Chondrocyte (in vitro differentiated cells): ENCODE results near the gene SAMHD1. TPM values are rescaled to one million over a fixed set of nuclear protein-coding genes. Genes with fewer than 3 reads are reported as not detected.
"Not testable (repeated sequence)": the region's sequence is repeated elsewhere in the genome, so short reads cannot be mapped to it uniquely, and the experiment has no call there.

Experiments used
- DNase-seq: peaks from one replicate; pipeline ENCODE4 v3.0.0; 2021; ENCODE audit warnings: mixed read lengths, low spot score
- H3K27ac Mint-ChIP-seq: one replicate; pipeline ENCODE4 v1.8.0; 2021; ENCODE audit warnings: mild to moderate bottlenecking, moderate library complexity, mixed read lengths; ENCODE audit not compliant: unreplicated experiment
- H3K27me3 Mint-ChIP-seq: 2 replicates; pipeline ENCODE4 v1.8.0; 2021; ENCODE audit warnings: low read depth, mixed read lengths
- H3K36me3 Mint-ChIP-seq: 2 replicates; pipeline ENCODE4 v1.8.0; 2021; ENCODE audit warnings: low read depth, mixed read lengths
- H3K4me1 Mint-ChIP-seq: 2 replicates; pipeline ENCODE4 v1.8.0; 2021; ENCODE audit warnings: low read depth, mild to moderate bottlenecking, mixed read lengths
- H3K4me3 Mint-ChIP-seq: one replicate; pipeline ENCODE4 v1.8.0; 2021; ENCODE audit warnings: mild to moderate bottlenecking, moderate library complexity, mixed read lengths; ENCODE audit not compliant: unreplicated experiment
- H3K9me3 Mint-ChIP-seq: 2 replicates; pipeline ENCODE4 v1.8.0; 2021; ENCODE audit warnings: low read depth, mixed read lengths
- total RNA-seq: library from RNA; stranded (reverse); gene quantifications from 3 replicates; pipeline ENCODE4 v1.2.1, GENCODE V29; 2021
- TF ChIP-seq, protein P1 (sequence below): fragments of 200-600 bp; sonication (generic); IDR thresholded peaks from 2 replicates; pipeline ENCODE4 v1.5.0; 2021; ENCODE audit warnings: antibody characterized with exemption, mild to moderate bottlenecking, moderate library complexity

The SAMHD1 gene
- total RNA-seq, 1 donor from 2014 or later = 17.3 TPM

DNA sequence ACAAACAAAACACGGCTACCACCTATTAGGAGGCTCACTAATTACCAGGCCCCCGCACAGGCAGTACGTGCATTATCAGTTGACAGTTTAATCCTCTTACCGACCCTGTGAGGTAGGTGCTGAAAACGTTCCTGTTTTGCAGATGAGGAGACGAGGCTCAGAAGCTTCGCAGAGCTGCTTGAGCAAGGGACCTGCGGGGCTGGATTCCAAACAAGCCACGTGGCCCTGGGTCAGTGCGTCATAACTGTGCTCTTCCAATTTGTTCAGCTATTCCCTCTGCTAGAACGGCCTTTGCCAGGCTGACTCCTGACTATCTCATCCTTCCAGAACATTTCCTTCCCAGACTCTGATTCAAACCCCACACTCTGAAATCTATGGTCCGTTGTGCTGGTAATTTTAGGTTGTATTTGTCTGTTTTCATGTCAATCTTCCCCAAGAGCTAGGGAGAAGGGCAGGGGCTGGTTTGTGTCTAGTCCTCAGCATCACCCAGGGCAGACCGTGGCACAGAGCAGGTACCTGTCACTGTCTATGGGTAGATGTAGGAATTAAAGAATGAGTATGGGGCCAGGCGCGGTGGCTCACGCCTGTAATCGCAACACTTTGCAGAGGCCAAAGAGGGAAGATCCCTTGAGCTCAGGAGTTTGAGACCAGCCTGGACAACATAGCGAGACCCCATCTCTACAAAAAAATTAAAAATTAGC is 104.3 kb downstream of the SAMHD1 start:
- TF ChIP-seq, protein P1, sequence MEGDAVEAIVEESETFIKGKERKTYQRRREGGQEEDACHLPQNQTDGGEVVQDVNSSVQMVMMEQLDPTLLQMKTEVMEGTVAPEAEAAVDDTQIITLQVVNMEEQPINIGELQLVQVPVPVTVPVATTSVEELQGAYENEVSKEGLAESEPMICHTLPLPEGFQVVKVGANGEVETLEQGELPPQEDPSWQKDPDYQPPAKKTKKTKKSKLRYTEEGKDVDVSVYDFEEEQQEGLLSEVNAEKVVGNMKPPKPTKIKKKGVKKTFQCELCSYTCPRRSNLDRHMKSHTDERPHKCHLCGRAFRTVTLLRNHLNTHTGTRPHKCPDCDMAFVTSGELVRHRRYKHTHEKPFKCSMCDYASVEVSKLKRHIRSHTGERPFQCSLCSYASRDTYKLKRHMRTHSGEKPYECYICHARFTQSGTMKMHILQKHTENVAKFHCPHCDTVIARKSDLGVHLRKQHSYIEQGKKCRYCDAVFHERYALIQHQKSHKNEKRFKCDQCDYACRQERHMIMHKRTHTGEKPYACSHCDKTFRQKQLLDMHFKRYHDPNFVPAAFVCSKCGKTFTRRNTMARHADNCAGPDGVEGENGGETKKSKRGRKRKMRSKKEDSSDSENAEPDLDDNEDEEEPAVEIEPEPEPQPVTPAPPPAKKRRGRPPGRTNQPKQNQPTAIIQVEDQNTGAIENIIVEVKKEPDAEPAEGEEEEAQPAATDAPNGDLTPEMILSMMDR = no peak
- DNase-seq = no peak
- H3K27ac Mint-ChIP-seq = peak overlapping the region; percentile 98
- peaks cover 65% of the 10 kb centered on the region for H3K4me1 Mint-ChIP-seq
- peaks cover 5% of the 10 kb centered on the region for H3K36me3 Mint-ChIP-seq
- H3K4me3 Mint-ChIP-seq = no peak overlapping the region
- peaks cover 4% of the 10 kb centered on the region for H3K9me3 Mint-ChIP-seq
- H3K27me3 Mint-ChIP-seq = no peaks in the 10 kb centered on the region

DNA sequence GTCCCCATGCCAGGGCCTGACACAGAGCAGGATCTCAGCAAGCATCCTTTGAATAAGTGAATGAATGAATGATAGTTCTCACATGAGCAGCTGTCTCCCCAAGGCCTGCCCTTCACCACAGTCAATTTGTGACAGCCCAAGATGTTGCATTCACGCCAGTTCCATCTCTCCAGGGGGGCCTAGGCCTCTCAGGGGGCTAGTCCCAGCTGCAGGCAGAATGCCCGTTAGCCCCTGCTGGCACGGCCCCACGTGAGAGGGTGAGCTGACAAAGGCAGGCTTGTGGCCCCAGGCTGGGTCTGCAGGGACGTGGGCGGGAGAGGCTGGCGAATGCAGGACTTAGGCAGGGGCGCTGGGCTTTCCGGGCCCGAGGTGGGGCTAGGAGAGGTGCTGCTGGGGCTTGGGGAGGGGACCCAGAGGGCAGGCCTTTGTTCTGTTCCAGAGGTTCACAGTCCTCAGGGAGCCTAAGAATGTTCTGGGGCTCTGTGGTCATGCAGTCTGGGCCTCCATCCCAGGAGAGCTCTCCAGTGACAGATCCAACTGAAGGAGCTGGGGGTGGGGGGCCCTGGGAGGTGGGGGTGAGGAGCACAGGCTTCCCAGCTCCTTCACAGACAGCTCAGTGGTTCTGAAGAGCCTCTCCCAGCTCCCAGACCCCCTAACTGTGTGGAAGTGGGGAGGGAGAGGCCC is 106.1 kb downstream of the SAMHD1 start:
- DNase-seq = no peak
- no peaks in the 10 kb centered on the region for H3K9me3 Mint-ChIP-seq
- TF ChIP-seq, protein P1 = no peak
- peak overlapping the region; percentile 85 for H3K27ac Mint-ChIP-seq
- peaks cover 61% of the 10 kb centered on the region for H3K4me1 Mint-ChIP-seq
- no peaks in the 10 kb centered on the region for H3K36me3 Mint-ChIP-seq
- no peak overlapping the region for H3K4me3 Mint-ChIP-seq
- no peaks in the 10 kb centered on the region for H3K27me3 Mint-ChIP-seq

DNA sequence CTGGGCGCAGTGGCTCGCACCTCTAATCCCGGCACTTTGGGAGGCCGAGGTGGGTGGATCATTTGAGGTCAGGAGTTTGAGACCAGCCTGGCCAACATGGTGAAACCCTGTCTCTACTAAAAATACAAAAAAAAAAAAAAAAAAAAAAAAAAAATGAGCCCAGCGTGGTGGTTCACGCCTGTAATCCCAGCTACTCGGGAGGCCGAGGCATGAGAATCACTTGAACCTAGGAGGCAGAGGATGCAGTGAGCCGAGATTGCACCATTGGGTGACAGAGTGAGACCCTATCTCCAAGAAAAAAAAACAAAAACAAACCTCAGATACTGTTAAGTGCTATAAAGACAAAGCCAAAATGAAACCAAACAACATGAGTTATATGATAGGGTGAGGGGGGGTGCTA is 110.5 kb downstream of the SAMHD1 start:
- H3K4me3 Mint-ChIP-seq = not testable (repeated sequence)

More for the DNA sequence above, 110.5 kb downstream of the SAMHD1 start:
- not testable (repeated sequence) for H3K9me3 Mint-ChIP-seq, H3K27ac Mint-ChIP-seq, DNase-seq, H3K36me3 Mint-ChIP-seq, H3K27me3 Mint-ChIP-seq
- H3K4me1 Mint-ChIP-seq = peaks cover 33% of the 10 kb centered on the region

Other genes starting within 250 kb of the SAMHD1 start
- 27.6 to 34.5 TPM (median 28.1 TPM) in 3 replicates for gene NDRG3, start 205.6 kb downstream of the SAMHD1 start, total RNA-seq
- gene DSN1, start 177.9 kb downstream of the SAMHD1 start, total RNA-seq = 7.4 to 14.9 TPM (median 8.3 TPM) in 3 replicates
- gene TLDC2, start 75.6 kb downstream of the SAMHD1 start, total RNA-seq = not detected in 3 replicates
- gene RBL1, start 144.3 kb upstream of the SAMHD1 start, total RNA-seq = 4.5 to 7.5 TPM (median 5.0 TPM) in 3 replicates
- gene RPN2, start 227.6 kb upstream of the SAMHD1 start, total RNA-seq = 183 to 194 TPM (median 185 TPM) in 3 replicates
- 2.5 to 6.1 TPM (median 2.8 TPM) in 3 replicates for gene MROH8, start 227.8 kb upstream of the SAMHD1 start, total RNA-seq